ENCODE measurements around the gene RPS24.

GRCh38 chr10:78035437-78035836, 1.8 kb downstream of the RPS24 start:
- TF ChIP-seq POLR2AphosphoS5 (IDR thresholded peaks at IDR 0.05; ENCODE audit: borderline replicate concordance, low read depth, low read length) (no peak), EZH2 (IDR thresholded peaks at IDR 0.05) (no peak)
